GM18505 (cell line): ENCODE measurements around the gene ANKDD1A.

Experiments used
- ATAC-seq: cut with Tn5 transposase; IDR thresholded peaks from one replicate; pipeline ENCODE4 v1.9.1; 2021; ENCODE audit not compliant: unreplicated experiment
- POLR2A ChIP-seq: IDR thresholded peaks from 4 replicates; pipeline ENCODE4 v1.6.1; 2011; ENCODE audit warnings: borderline replicate concordance; ENCODE audit not compliant: insufficient read depth, insufficient read length; ENCODE audit errors: extremely low read depth

Gene ANKDD1A

DNA sequence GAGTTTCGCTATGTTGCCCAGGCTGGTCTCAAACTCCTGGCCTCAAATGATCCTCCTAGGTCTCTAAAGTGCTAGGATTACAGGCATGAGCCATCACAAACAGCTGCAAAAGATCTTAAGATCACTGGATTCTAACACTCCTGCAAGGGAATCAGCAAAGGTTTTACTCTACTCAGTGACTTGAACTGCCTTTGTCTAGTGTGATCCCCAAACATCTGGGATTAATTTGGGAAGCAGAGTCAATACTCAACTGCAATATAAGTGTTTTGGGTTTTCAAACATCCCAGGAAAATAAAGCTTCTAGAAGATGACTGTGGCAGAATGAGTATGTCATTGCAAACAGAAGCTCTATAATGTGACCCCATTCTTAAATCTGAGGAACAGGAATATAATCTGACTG lies 70.8 kb downstream of the ANKDD1A start:
- ATAC-seq, result no peak
- TF ChIP-seq POLR2A, result no peak

DNA sequence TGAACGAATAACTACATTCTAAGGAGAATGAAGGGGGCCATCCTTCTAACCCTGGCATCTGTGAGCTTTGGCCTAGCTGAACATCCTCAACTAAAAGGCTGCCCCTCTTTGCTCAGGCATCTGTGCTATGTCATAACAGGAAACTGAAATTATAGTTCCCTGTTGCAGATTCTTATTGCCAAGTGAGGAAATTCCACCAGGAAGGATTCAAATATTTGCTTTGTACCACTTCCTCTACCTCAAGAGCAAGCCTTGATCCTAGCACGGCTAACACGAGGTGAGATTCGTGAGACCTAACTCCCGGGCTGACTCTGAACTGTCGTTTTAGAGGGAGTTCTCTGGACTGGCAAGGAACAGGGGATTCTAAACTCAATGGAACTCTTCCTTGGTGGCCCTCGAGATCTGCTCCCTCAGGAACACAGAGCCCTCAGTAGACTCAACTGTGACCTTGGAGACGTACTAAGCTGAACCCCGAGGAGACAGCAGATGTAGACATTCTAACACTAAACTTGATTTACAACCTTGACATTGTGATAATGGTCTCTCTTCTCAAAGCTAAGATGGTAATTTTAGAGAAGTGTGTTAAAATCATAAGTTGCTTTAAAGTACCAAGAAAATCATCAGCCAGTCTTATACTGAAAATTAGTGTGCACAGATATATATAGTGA lies 73.8 kb downstream of the ANKDD1A start:
- no peak for TF ChIP-seq POLR2A
- no peak for ATAC-seq

DNA sequence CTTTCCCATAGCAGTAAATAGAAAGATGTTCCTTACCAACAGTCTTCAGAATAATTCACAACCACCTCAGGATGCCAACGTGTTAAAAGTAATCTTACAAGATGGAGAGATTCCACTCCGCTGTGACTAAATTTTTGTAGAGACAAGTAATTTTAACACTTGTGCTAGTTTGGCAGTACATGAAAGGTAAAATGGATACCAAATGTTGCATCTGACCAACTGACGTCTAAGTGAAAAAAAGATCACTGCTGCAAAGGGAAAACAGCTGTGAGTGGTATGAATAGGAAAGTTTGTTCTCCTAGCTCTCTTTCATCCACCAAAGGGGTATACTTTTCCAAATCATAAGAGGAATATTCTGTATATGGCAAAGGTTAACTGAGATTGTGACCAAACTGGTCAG lies 75.4 kb downstream of the ANKDD1A start:
- TF ChIP-seq POLR2A, result no peak
- ATAC-seq, result no peak

DNA sequence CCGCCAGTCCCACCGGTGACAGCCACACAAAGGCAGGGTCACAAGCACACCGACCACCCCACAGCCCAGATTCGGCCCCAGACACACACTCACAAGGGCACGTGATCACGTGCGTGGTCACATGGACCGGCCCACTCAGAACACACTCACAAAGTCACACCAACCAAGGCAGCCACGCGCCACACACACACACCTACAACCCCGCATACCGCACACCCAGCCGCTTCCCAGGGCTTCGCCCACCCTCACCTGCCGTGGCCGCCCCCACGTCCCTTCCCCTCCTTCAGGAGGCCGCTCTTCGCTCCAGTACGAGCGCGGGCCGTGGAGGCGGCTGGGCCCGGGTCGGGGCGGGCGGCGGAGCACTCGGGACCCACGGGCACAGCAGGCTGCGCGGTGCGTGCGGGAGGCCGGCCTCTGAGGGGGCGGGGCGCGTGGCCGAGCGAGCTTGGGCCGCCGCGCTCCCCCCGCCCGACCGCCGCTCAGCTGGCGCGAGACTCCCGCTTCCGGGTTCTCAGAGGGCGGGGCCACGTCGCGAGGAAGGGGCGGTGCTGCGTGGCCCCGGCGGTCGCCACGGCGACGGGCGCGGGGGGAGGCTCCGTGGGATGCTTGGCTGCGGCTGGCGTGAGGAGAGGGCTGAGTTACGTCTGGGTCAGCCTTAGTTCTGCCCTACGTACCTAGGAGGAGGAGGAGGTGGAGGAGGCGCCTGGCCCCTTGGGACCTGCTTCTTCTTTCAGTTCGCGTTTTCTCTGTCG lies 77.9 kb downstream of the ANKDD1A start, which contains the start of gene SPG21:
TSS of gene SPG21 (minus strand) at position 499 of the 752 bp plus-strand sequence. CDS start 6,345 bp downstream, outside the sequence.
- TF ChIP-seq POLR2A, result peak; percentile 86
- peak; percentile 94 for ATAC-seq

DNA sequence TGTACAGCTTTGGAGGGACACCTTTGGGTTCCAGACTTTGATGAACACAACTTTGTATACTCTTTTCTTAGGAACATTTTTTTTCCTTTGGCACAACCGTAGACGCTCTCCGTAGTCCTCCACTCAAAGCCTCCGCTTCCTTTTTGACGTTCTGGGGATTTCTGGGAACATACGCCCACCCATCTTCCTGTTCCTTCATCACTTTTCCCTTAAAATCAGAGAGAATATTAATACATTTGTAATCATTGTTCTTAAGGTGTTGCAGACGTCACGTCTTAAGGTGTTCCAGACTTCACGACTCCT lies 78.4 kb downstream of the ANKDD1A start:
- no peak for ATAC-seq
- TF ChIP-seq POLR2A, result no peak

DNA sequence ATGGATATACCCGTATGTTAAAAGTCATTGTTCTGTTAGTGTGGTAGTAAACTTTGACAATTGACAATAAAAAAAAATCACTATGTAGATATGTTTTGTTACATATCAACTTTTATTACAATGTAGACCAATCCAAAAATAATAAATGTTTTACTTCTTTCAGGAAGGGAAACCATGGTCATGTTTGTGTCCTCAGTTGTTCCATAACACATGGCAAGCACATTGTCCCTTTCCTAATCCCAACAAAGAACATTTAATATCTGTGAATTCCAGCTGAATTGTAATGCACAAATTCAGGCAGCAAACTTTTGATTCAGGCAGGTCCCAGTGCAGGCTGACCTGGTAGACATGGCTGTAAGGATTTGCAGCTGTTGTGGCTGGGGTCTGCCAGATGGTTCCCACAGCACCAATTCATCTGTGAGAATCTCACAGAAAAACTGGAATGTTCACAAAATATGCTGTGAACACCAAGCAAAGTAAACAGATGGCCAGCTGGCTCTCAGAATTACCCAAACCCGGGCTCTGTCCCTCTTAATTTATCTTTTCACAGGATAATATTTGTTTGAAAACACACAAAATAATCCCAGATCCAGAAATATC lies 79.9 kb downstream of the ANKDD1A start:
- no peak for ATAC-seq
- TF ChIP-seq POLR2A, result no peak

DNA sequence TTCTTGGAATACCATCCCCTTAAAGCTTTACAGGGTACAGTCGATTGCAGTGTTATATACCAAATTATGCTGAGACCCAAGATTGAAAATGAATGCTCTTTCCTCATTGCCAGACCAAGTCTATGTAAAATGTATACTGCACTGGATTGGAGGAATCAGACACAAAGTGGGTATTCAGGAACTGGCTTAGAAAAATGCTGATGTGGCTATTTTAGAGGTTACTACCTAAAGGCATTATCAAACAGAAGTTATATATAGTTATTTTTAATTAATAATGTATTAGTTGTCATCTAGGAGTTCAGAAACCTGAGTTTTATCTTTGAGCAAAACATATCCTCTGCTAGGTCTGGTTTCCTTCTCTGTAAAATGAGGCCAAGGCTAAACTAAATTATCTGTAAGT lies 81.6 kb downstream of the ANKDD1A start:
- no peak for TF ChIP-seq POLR2A
- no peak for ATAC-seq

DNA sequence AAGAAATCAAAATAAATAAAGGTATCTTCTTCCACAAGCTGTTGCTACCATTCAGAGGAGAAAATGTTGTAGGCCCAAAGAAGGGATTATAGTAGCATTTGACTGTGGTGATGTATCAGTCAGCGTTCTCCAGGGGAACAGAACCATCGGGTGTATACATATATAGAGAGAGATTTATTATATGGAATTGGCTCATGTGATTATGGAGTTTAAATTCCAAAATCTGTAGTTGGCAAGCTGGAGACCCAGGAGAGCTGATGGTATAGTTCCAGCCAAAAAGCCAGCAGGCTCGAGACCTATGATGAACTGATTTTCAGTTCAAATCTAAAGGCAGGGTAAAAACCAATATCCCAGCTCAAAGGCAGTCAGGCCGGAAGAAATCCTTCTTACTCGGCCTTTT lies 85.4 kb downstream of the ANKDD1A start:
- no peak for TF ChIP-seq POLR2A
- no peak for ATAC-seq

DNA sequence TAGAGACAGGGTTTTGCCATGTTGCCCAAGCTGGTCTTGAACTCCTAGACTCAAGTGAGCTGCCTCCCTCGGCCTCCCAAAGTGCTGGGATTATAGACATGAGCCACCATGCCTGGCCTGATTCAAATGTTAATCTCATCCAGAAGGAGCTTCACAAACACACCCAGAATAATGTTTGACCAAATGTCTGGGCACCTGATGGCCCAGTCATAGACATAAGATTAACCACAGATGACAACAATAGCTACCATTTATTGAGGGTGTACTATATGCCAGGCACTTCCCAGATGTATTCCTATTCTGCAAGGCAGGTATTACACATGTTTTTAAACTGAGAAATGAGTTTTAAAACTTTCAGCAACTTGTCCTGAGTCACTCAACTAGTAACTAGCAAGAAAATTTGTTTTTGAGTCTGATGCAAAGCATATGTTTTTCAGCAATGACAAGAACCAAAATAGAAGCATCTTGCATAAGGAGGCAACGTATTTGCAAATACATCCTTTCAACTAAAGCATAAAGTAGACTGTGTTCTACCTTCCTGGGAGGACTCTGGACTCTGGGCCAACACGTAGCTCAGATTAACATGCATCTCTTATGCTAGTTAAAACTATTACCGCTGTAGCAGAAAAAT lies 86.2 kb downstream of the ANKDD1A start:
- no peak for ATAC-seq

DNA sequence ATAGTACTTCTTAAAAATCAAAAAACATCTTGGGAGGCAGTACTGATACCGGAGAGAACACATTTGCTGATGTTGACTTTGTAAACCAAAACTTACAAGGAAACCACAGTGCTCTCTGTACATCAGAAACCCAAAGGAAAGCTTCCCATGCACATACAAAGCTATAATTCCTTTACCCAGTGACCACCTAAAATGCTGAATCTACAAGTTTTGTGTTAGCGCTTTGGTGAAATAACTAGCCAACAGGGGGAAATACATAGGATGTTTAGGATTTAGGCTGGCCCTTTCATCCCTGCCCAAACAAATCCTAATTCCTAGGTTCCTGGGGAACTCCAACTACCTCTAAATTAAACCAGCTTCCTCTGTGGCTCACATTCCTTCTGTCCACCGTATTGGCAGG lies 93.3 kb downstream of the ANKDD1A start:
- no peak for ATAC-seq
- no peak for TF ChIP-seq POLR2A

More for the DNA sequence above, 86.2 kb downstream of the ANKDD1A start:
- TF ChIP-seq POLR2A, result no peak

DNA sequence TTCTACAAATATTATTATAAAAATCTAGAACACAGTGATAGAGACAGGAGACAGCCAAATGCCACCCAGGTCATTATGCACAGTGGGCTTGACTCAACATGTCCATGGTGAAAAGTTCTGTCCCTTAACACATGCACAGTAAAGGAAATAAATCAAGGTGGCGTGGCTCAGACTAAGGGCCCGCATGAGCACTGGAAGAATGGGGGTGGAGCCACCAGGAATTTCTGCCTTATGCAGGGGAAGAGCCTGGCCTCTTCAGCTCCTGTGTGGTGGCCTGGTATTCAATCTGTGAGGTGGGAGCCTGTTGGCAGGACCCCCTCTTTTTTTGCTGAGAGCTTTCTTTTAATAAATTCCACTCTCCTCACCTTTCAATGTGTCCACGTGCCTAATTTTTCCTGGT lies 95.2 kb downstream of the ANKDD1A start:
- TF ChIP-seq POLR2A, result no peak
- ATAC-seq, result no peak
